ENCODE data around the gene UNC13A. TPM values are rescaled to one million over a fixed set of nuclear protein-coding genes. Genes with fewer than 3 reads are reported as not detected.

The UNC13A gene
- total and polyA plus RNA-seq, 11 donors: 0.02 to 1.1 (median 0.09) TPM; not detected in 1

- intact Hi-C loops (cut with DNase I): no loop called here
Observed at GRCh38 chr19:17676295-17676694, 11.9 kb downstream of the UNC13A start.

GRCh38 chr19:17673937-17674799 is 14.0 kb downstream of the UNC13A start:
- 53 to 59% (median 57%) methylated on average over 18 to 19 of the region's 19 CpGs for WGBS, 4 donors
- Histone ChIP-seq H3K4me3 (no peak overlapping the region), H3K9me3 (no peaks in the 10 kb centered on the region), H3K4me1 (no peaks in the 10 kb centered on the region), H3K27me3 (peaks cover 0 to under 1% (median 0%) of the 10 kb centered on the region in 9 donors), H3K27ac (no peak overlapping the region), H3K36me3 (no peaks in the 10 kb centered on the region)
- intact Hi-C loops (cut with DNase I): no loop called here
- TF ChIP-seq POLR2A (IDR thresholded peaks at IDR 0.05) (no peak), CTCF (IDR thresholded peaks at IDR 0.05) (no peak)
- ATAC-seq (no peak), DNase-seq (no peak)

More at GRCh38 chr19:17676295-17676694, 11.9 kb downstream of the UNC13A start:
- Histone ChIP-seq H3K9me3 (no peaks in the 10 kb centered on the region), H3K4me3 (no peak overlapping the region), H3K27me3 (peaks cover 0 to 11% (median 0%) of the 10 kb centered on the region in 9 donors), H3K27ac (no peak overlapping the region), H3K4me1 (peaks cover 0 to 17% (median 12%) of the 10 kb centered on the region in 12 donors), H3K36me3 (no peaks in the 10 kb centered on the region)
- 37 to 59% (median 51%) methylated on average over 2 of the region's 2 CpGs for WGBS, 4 donors
- no peak for TF ChIP-seq POLR2A (IDR thresholded peaks at IDR 0.05)
- TF ChIP-seq CTCF (IDR thresholded peaks at IDR 0.05): no peak
- DNase-seq (no peak), ATAC-seq (no peak)

- DNase-seq (no peak), ATAC-seq (no peak)
- 71 to 80% (median 74%) methylated on average over 2 of the region's 2 CpGs for WGBS, 4 donors
Observed at GRCh38 chr19:17671906-17672305, 16.2 kb downstream of the UNC13A start.

More at GRCh38 chr19:17671906-17672305, 16.2 kb downstream of the UNC13A start:
- Histone ChIP-seq H3K4me3 (no peak overlapping the region), H3K36me3 (no peaks in the 10 kb centered on the region), H3K4me1 (no peaks in the 10 kb centered on the region), H3K27ac (no peak overlapping the region), H3K27me3 (no peaks in the 10 kb centered on the region), H3K9me3 (no peaks in the 10 kb centered on the region)
- TF ChIP-seq POLR2A (IDR thresholded peaks at IDR 0.05): no peak
- no peak for TF ChIP-seq CTCF (IDR thresholded peaks at IDR 0.05)
- intact Hi-C loops (cut with DNase I): no loop called here

All from heart left ventricle (tissue), 16 donors.